AG10803 (cell line): ENCODE results near the gene SNX12.

Source experiments
- DNase-seq: peaks from one replicate; pipeline ENCODE4 v3.0.0; 2010; ENCODE audit warnings: low read depth
- H3K4me3 ChIP-seq: 2 replicates; pipeline ENCODE4 v1.5.1; 2011; ENCODE audit warnings: mild to moderate bottlenecking, low read length, control low read depth
- CTCF ChIP-seq: conservative IDR thresholded peaks from 2 replicates; pipeline ENCODE4 v1.5.1; 2011; ENCODE audit warnings: mild to moderate bottlenecking, low read length, control low read depth, inconsistent platforms

SNX12 gene

GRCh38 chrX:71107245-71107644 is 39.1 kb upstream of the SNX12 start:
- H3K4me3 ChIP-seq: no peak overlapping the region
- no peak for TF ChIP-seq CTCF
- DNase-seq: no peak

- no peak within 1 kb of the TSS for H3K4me3 ChIP-seq
- no peak for DNase-seq
- no peak for TF ChIP-seq CTCF
Measured at GRCh38 chrX:71106427-71106826, 38.3 kb upstream of the SNX12 start, which contains the start of gene CXorf65. CXorf65 (minus strand) TSS chrX:71106740; CDS start chrX:71106556, 184 bp downstream.

GRCh38 chrX:71105628-71106027 is 37.5 kb upstream of the SNX12 start:
- H3K4me3 ChIP-seq: no peak overlapping the region
- DNase-seq: no peak
- TF ChIP-seq CTCF: no peak

GRCh38 chrX:71103110-71103983 is 35.2 kb upstream of the SNX12 start:
- no peak overlapping the region for H3K4me3 ChIP-seq
- no peak for TF ChIP-seq CTCF
- DNase-seq: no peak

- H3K4me3 ChIP-seq: no peak overlapping the region
- no peak for TF ChIP-seq CTCF
- DNase-seq: no peak
Measured at GRCh38 chrX:71102292-71102691, 34.2 kb upstream of the SNX12 start.

GRCh38 chrX:71100581-71101505 is 32.7 kb upstream of the SNX12 start:
- no peak overlapping the region for H3K4me3 ChIP-seq
- DNase-seq: no peak
- TF ChIP-seq CTCF: no peak
